ENCODE results near the gene FCSK. TPM values are rescaled to one million over a fixed set of nuclear protein-coding genes. Genes with fewer than 3 reads are reported as not detected.

FCSK gene
- total and polyA plus RNA-seq, 2 of the 13 experiments (the other 11 are each of a cell fraction or from before 2014, with no cell fraction given) = 9.1 to 19.2 TPM

- ATAC-seq = peak; percentile 10; the same call in 1 of the 3 replicates
- peak overlapping the region; percentile 19; the same call in 1 of the 2 replicates for H3K9ac ChIP-seq (ENCODE audit: insufficient read depth, low read depth, low read length)
- TF ChIP-seq SIN3B (IDR thresholded peaks at IDR 0.05; ENCODE audit: low read length) (no peak), TOPORS (CRISPR knock-in tag; IDR thresholded peaks at IDR 0.05) (no peak), ARID5B (CRISPR knock-in tag; IDR thresholded peaks at IDR 0.05) (0 out of 2 replicates have a peak, but pooled peaks have one; percentile 16), NR2F1 (CRISPR knock-in tag; IDR thresholded peaks at IDR 0.05) (no peak), BORCS8-MEF2B (CRISPR knock-in tag; IDR thresholded peaks at IDR 0.05) (no peak), ZNF841 (CRISPR knock-in tag; IDR thresholded peaks at IDR 0.05; ENCODE audit: borderline replicate concordance) (no peak), ZFP36L1 (CRISPR knock-in tag; IDR thresholded peaks at IDR 0.05) (no peak), KMT2B (CRISPR knock-in tag; IDR thresholded peaks at IDR 0.05) (no peak), ZFP36L2 (CRISPR knock-in tag; IDR thresholded peaks at IDR 0.05) (no peak)
- TF ChIP-seq, protein P1, sequence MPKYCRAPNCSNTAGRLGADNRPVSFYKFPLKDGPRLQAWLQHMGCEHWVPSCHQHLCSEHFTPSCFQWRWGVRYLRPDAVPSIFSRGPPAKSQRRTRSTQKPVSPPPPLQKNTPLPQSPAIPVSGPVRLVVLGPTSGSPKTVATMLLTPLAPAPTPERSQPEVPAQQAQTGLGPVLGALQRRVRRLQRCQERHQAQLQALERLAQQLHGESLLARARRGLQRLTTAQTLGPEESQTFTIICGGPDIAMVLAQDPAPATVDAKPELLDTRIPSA (CRISPR knock-in tag; IDR thresholded peaks at IDR 0.05; ENCODE audit: borderline replicate concordance) = no peak
These were observed 31.9 kb upstream of the FCSK start for GRCh38 chr16:70422543-70422942.

More at GRCh38 chr16:70422543-70422942, 31.9 kb upstream of the FCSK start:
- no peaks in the 10 kb centered on the region; the same call in 1 of the 2 replicates for H4K20me1 ChIP-seq (ENCODE audit: insufficient read depth, low read length)
- WGBS (ENCODE audit: low lambda C conversion rate) = 55% methylated on average over 4 of the region's 4 CpGs
- no TSS peak for BruUV-seq (replicated peaks)
- ChIA-PET POLR2A (interaction anchor here (0.8 to 6.0 kb wide), 5 partner anchors 10 to 42 kb away, joined by 3 to 30 read pairs (median 4); partner anchors contain the start of genes FCSK and ST3GAL2), CTCF (ENCODE audit: low intra/inter-chr PET ratio, low total read pairs) (no interaction called here)
- H3K79me2 ChIP-seq (ENCODE audit: insufficient read depth, low read length) = peaks cover 84% of the 10 kb centered on the region
- no peaks in the 10 kb centered on the region for H3K27me3 ChIP-seq (ENCODE audit: control insufficient read depth in 1 of 2, insufficient read depth in 2 of 2, low read length in 2 of 2)
- in situ Hi-C loops (cut with HindIII; ENCODE audit: extremely low pct_ligation_motif_present, low pct_unique_long_range_greater_than_20kb) = no loop called here
- FAIRE-seq = peak; percentile 28
- 0 out of 6 replicates have a peak overlapping the region, but pooled peaks of 1 of the 3 experiments have one; percentile 9 for H3K4me3 ChIP-seq (replicated peaks in 1 of 3; ENCODE audit: insufficient read depth in 1 of 3, low read depth in 2 of 3, low read length in 3 of 3)
- H3K27ac ChIP-seq (ENCODE audit: extremely low read length, insufficient read depth, low read length) = peak overlapping the region; percentile 57
- no peak for DNase-seq (ENCODE audit: low spot score)
- H3K36me3 ChIP-seq (replicated peaks in 1 of 2; ENCODE audit: control insufficient read depth in 1 of 2, insufficient read depth in 2 of 2, low read length in 2 of 2) = peaks cover 5 to 30% of the 10 kb centered on the region in 2 experiments; a peak in 4 of 5 replicates
- no peak overlapping the region for H2AFZ ChIP-seq (ENCODE audit: low read length)
- intact Hi-C loops (cut with micrococcal nuclease; ENCODE audit: unreplicated experiment) = no loop called here
- peak overlapping the region; percentile 23 for H3K4me2 ChIP-seq (ENCODE audit: low read depth, low read length)
- peaks cover 90% of the 10 kb centered on the region for H3K4me1 ChIP-seq (ENCODE audit: insufficient read depth, low read length)
- H3K9me3 ChIP-seq (ENCODE audit: low read length) = no peaks in the 10 kb centered on the region

All from HepG2 (cell line).